ENCODE measurements around the gene ZFC3H1. TPM values are rescaled to one million over a fixed set of nuclear protein-coding genes. Genes with fewer than 3 reads are reported as not detected.
"Not testable (repeated sequence)": the region's sequence is repeated elsewhere in the genome, so short reads cannot be mapped to it uniquely, and the experiment has no call there.

ZFC3H1 gene
- total RNA-seq, 4 donors from 2014 or later, result 47.1 to 80.1 (median 52.6) TPM

- WGBS, 2 donors, result 53 to 60% methylated on average over 2 of the region's 2 CpGs
- no peak for TF ChIP-seq POLR2A (IDR thresholded peaks at IDR 0.05)
- TF ChIP-seq CTCF (IDR thresholded peaks at IDR 0.05), result no peak
- intact Hi-C loops (cut with DNase I; ENCODE audit: low total_unique reads), result no loop called here
- no peak overlapping the region for H3K4me3 ChIP-seq (ENCODE audit: low read depth, poor library complexity, severe bottlenecking)
- no peak for DNase-seq (ENCODE audit: low spot score in 2 of 2)
Observed at GRCh38 chr12:71703206-71703605, 39.6 kb upstream of the ZFC3H1 start.

GRCh38 chr12:71702590-71702989, 38.9 kb upstream of the ZFC3H1 start:
- no peak for DNase-seq (ENCODE audit: low spot score in 2 of 2)
- no peak for TF ChIP-seq POLR2A (IDR thresholded peaks at IDR 0.05)
- TF ChIP-seq CTCF (IDR thresholded peaks at IDR 0.05), result no peak
- H3K4me3 ChIP-seq (ENCODE audit: low read depth, poor library complexity, severe bottlenecking), result no peak overlapping the region
- intact Hi-C loops (cut with DNase I; ENCODE audit: low total_unique reads), result no loop called here
- 97% methylated on average over 5 of the region's 5 CpGs for whole genome bisulfite sequencing, 2 donors

- WGBS, 2 donors, result 69 to 83% methylated on average over 8 of the region's 8 CpGs
- H3K4me3 ChIP-seq (ENCODE audit: low read depth, poor library complexity, severe bottlenecking); intact Hi-C loops (cut with DNase I; ENCODE audit: low total_unique reads); DNase-seq (ENCODE audit: low spot score in 2 of 2): not testable (repeated sequence)
Observed at GRCh38 chr12:71702181-71702580, 38.5 kb upstream of the ZFC3H1 start.

- 93 to 95% methylated on average over 1 of the region's 1 CpG for WGBS, 2 donors
- intact Hi-C loops (cut with DNase I; ENCODE audit: low total_unique reads), result no loop called here
- DNase-seq (ENCODE audit: low spot score in 2 of 2), result no peak
- H3K4me3 ChIP-seq (ENCODE audit: low read depth, poor library complexity, severe bottlenecking), result no peak overlapping the region
- TF ChIP-seq POLR2A (IDR thresholded peaks at IDR 0.05), result no peak
- no peak for TF ChIP-seq CTCF (IDR thresholded peaks at IDR 0.05)
Observed at GRCh38 chr12:71695782-71696181, 32.1 kb upstream of the ZFC3H1 start.

- no peak overlapping the region for H3K4me3 ChIP-seq (ENCODE audit: low read depth, poor library complexity, severe bottlenecking)
- intact Hi-C loops (cut with DNase I; ENCODE audit: low total_unique reads), result no loop called here
- 88 to 100% methylated on average over 1 of the region's 1 CpG for WGBS, 2 donors
- DNase-seq (ENCODE audit: low spot score in 2 of 2), result no peak
- TF ChIP-seq CTCF (IDR thresholded peaks at IDR 0.05), result no peak
- TF ChIP-seq POLR2A (IDR thresholded peaks at IDR 0.05), result no peak
Observed at GRCh38 chr12:71694099-71694820, 30.6 kb upstream of the ZFC3H1 start.

- H3K4me3 ChIP-seq (ENCODE audit: low read depth, poor library complexity, severe bottlenecking); DNase-seq (ENCODE audit: low spot score in 2 of 2); intact Hi-C loops (cut with DNase I; ENCODE audit: low total_unique reads): not testable (repeated sequence)
- WGBS, 2 donors, result 88 to 90% methylated on average over 5 of the region's 5 CpGs
Observed at GRCh38 chr12:71693651-71694050, 30.0 kb upstream of the ZFC3H1 start.

GRCh38 chr12:71693126-71693525, 29.5 kb upstream of the ZFC3H1 start:
- H3K4me3 ChIP-seq (ENCODE audit: low read depth, poor library complexity, severe bottlenecking), result no peak overlapping the region
- no peak for DNase-seq (ENCODE audit: low spot score in 2 of 2)
- intact Hi-C loops (cut with DNase I; ENCODE audit: low total_unique reads), result no loop called here
- whole genome bisulfite sequencing, 2 donors, result 90 to 99% methylated on average over 7 of the region's 7 CpGs
- TF ChIP-seq POLR2A (IDR thresholded peaks at IDR 0.05), result no peak
- TF ChIP-seq CTCF (IDR thresholded peaks at IDR 0.05), result no peak

All from lower leg skin (tissue), 4 donors.